Measurements from ENCODE around the gene C10orf143. TPM values are rescaled to one million over a fixed set of nuclear protein-coding genes. Genes with fewer than 3 reads are reported as not detected.

The C10orf143 gene
- total and polyA plus RNA-seq, 4 donors = 3.0 to 9.0 (median 4.8) TPM

DNA sequence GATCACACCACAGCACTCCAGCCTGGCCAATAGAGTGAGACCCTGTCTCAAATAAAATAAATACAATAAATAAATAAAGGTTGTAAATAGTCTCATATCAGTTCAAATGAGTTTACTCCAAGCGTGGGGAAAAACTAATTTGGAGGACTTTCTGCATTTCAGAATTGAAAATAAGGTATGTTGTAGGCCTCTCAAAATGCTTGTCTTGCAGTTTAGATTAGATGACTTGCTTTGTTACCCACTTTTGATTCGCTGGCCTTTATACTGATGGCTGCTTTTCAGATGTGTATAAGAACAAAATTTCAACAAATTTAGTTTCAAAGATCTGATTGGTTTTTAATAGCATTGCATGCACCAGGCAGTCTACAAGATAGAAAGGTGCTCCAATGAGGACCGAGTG lies 2.2 kb upstream of the C10orf143 start:
- whole genome bisulfite sequencing, 2 donors = 92% methylated on average over 3 of the region's 3 CpGs
- no peak overlapping the region for H3K4me3 ChIP-seq
- H3K9ac ChIP-seq (ENCODE audit: insufficient read depth in 1 of 2, low read length in 2 of 2) = no peak overlapping the region
- ATAC-seq (ENCODE audit: insufficient read depth, low FRiP score) (no peak), DNase-seq (no peak)
- H3K9me3 ChIP-seq (ENCODE audit: control insufficient read depth in 4 of 4, insufficient read depth in 3 of 4, low read length in 3 of 4) = no peaks in the 10 kb centered on the region
- peaks cover 2 to 16% (median 8%) of the 10 kb centered on the region in 5 donors for H3K4me1 ChIP-seq (ENCODE audit: control insufficient read depth in 5 of 5, insufficient read depth in 5 of 5, low read length in 5 of 5)
- H3K27me3 ChIP-seq (ENCODE audit: control insufficient read depth in 3 of 3, insufficient read depth in 3 of 3, low read length in 2 of 3) = no peaks in the 10 kb centered on the region
- TF ChIP-seq, protein P1, sequence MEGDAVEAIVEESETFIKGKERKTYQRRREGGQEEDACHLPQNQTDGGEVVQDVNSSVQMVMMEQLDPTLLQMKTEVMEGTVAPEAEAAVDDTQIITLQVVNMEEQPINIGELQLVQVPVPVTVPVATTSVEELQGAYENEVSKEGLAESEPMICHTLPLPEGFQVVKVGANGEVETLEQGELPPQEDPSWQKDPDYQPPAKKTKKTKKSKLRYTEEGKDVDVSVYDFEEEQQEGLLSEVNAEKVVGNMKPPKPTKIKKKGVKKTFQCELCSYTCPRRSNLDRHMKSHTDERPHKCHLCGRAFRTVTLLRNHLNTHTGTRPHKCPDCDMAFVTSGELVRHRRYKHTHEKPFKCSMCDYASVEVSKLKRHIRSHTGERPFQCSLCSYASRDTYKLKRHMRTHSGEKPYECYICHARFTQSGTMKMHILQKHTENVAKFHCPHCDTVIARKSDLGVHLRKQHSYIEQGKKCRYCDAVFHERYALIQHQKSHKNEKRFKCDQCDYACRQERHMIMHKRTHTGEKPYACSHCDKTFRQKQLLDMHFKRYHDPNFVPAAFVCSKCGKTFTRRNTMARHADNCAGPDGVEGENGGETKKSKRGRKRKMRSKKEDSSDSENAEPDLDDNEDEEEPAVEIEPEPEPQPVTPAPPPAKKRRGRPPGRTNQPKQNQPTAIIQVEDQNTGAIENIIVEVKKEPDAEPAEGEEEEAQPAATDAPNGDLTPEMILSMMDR (IDR thresholded peaks at IDR 0.05; ENCODE audit: control extremely low read depth, extremely low read depth) = no peak
- H3K36me3 ChIP-seq (ENCODE audit: control insufficient read depth in 4 of 4, insufficient read depth in 4 of 4, low read length in 4 of 4) = no peaks in the 10 kb centered on the region
- no peak overlapping the region for H3K27ac ChIP-seq (ENCODE audit: low read depth in 1 of 2, low read length in 1 of 2)

DNA sequence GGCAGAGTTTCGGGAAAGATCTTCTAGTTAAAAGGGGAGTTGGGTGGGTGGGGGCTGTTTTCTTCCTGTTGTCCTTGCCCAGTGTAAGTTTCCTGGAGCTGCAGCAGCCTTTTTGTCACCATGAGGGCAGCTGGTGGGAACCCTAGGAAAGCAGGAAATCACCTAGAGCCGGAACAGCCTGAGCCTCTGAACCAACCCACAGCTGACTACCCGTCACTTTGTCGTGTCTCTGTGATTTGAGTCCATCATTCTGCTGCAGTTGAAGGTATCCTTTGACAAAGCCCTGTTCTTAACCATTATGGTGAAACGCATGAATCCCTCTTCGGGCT lies 1.2 kb upstream of the C10orf143 start:
- WGBS, 2 donors = 72% methylated on average over 6 of the region's 6 CpGs
- peaks cover 2 to 16% (median 8%) of the 10 kb centered on the region in 5 donors for H3K4me1 ChIP-seq (ENCODE audit: control insufficient read depth in 5 of 5, insufficient read depth in 5 of 5, low read length in 5 of 5)
- peak overlapping the region; percentile 19 for H3K4me3 ChIP-seq
- peaks cover 0 to 2% (median 0%) of the 10 kb centered on the region in 4 donors for H3K36me3 ChIP-seq (ENCODE audit: control insufficient read depth in 4 of 4, insufficient read depth in 4 of 4, low read length in 4 of 4)
- H3K27ac ChIP-seq (ENCODE audit: low read depth in 1 of 2, low read length in 1 of 2) = peak overlapping the region; percentile 89 to 90
- H3K27me3 ChIP-seq (ENCODE audit: control insufficient read depth in 3 of 3, insufficient read depth in 3 of 3, low read length in 2 of 3) = no peaks in the 10 kb centered on the region
- ATAC-seq (ENCODE audit: insufficient read depth, low FRiP score) (no peak), DNase-seq (no peak)
- no peak overlapping the region for H3K9ac ChIP-seq (ENCODE audit: insufficient read depth in 1 of 2, low read length in 2 of 2)
- no peaks in the 10 kb centered on the region for H3K9me3 ChIP-seq (ENCODE audit: control insufficient read depth in 4 of 4, insufficient read depth in 3 of 4, low read length in 3 of 4)
- TF ChIP-seq, protein P1 (IDR thresholded peaks at IDR 0.05; ENCODE audit: control extremely low read depth, extremely low read depth) = no peak

DNA sequence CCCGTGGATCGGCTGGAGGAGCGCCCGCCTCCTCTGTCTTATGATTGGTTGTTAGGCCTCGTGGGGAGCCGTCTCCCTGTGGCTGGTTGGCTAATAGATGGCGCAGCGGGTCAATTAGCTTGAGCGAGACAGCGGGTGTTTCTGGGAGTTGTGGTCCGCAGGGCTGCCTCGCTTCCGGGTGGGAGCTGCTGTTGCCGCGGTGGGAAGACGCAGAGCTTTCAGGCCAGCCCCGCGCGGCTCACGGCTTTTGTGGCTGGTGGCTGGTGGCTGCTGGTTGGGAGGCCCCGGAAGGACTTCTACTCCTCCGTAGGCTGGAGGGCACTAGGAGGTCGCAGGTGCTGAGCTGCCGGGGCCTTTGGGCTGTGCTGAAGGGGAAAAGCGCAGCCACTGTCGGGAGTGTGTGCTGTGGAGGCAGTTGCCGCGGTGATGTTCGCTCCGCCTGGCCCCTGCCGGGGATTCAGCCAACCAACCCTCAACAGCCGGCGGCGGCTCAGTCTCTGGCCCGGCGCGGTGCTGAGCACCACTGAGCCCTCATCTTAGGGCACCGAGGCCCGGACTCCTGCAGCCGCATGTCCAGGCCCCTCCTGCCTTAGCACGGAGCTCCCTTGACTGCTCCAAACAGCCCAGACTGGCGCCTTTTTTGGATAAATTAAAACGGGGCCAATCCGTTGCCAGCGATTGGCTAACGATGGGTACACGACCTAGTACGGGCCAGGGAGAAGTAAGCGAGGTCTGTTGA lies 652 bp upstream of the C10orf143 start:
- Histone ChIP-seq H3K4me3 (peak overlapping the region; percentile 82), H3K4me1 (ENCODE audit: control insufficient read depth in 5 of 5, insufficient read depth in 5 of 5, low read length in 5 of 5) (peaks cover 2 to 16% (median 8%) of the 10 kb centered on the region in 5 donors), H3K9me3 (ENCODE audit: control insufficient read depth in 4 of 4, insufficient read depth in 3 of 4, low read length in 3 of 4) (no peaks in the 10 kb centered on the region), H3K36me3 (ENCODE audit: control insufficient read depth in 4 of 4, insufficient read depth in 4 of 4, low read length in 4 of 4) (peaks cover 0 to 2% (median 0%) of the 10 kb centered on the region in 4 donors), H3K27me3 (ENCODE audit: control insufficient read depth in 3 of 3, insufficient read depth in 3 of 3, low read length in 2 of 3) (no peaks in the 10 kb centered on the region), H3K27ac (ENCODE audit: low read depth in 1 of 2, low read length in 1 of 2) (peak overlapping the region; percentile 89 to 98), H3K9ac (ENCODE audit: insufficient read depth in 1 of 2, low read length in 2 of 2) (peak overlapping the region; percentile 51 to 67)
- DNase-seq = peak; percentile 98 to 99 (median 99)
- peak; percentile 89 for ATAC-seq (ENCODE audit: insufficient read depth, low FRiP score)
- WGBS, 2 donors = 1% methylated on average over 49 of the region's 49 CpGs
- TF ChIP-seq, protein P1 (IDR thresholded peaks at IDR 0.05; ENCODE audit: control extremely low read depth, extremely low read depth) = no peak
